ENCODE results near the gene TOPORS. TPM values are rescaled to one million over a fixed set of nuclear protein-coding genes. Genes with fewer than 3 reads are reported as not detected.

The TOPORS gene
- total and polyA plus RNA-seq, 9 donors = 15.1 to 31.8 (median 20.9) TPM

Other genes with a start within 250 kb of the TOPORS start
- gene ACO1, start 167.9 kb downstream of the TOPORS start, total RNA-seq = 10 to 100 TPM; 21.8 to 46.3 (median 30.5) TPM
- 100 to 1,000 TPM in 1 of 2 donors, 10 to 100 TPM in 1; 15.6 to 111 TPM for gene ACO1, start 167.9 kb downstream of the TOPORS start, polyA plus RNA-seq
- 1 to 10 TPM; 6.4 to 9.5 (median 7.1) TPM for gene RIGI, start 26.4 kb downstream of the TOPORS start, total RNA-seq
- 10 to 100 TPM in 1 of 2 donors, 1 to 10 TPM in 1; 5.4 to 16.7 TPM for gene RIGI, start 26.4 kb downstream of the TOPORS start, polyA plus RNA-seq
- gene SMIM27, start 259 bp downstream of the TOPORS start, total RNA-seq = 10 to 100 TPM in 1 of 7 donors, 1 to 10 TPM in 6; 4.8 to 16.3 (median 9.2) TPM
- gene SMIM27, start 259 bp downstream of the TOPORS start, polyA plus RNA-seq = 10 to 100 TPM in 1 of 2 donors, 1 to 10 TPM in 1; 8.3 to 10.8 TPM
- gene NDUFB6, start 20.6 kb upstream of the TOPORS start, total RNA-seq = 10 to 100 TPM; 31.9 to 42.5 (median 38.8) TPM
- 10 to 100 TPM; 19.6 to 30.3 TPM for gene NDUFB6, start 20.6 kb upstream of the TOPORS start, polyA plus RNA-seq
- gene TAF1L, start 83.1 kb upstream of the TOPORS start, total RNA-seq = under 1 TPM in 2 of 7 donors, not detected in 5; 0.05 TPM
- gene TAF1L, start 83.1 kb upstream of the TOPORS start, polyA plus RNA-seq = under 1 TPM in 1 of 2 donors, not detected in 1; 0.03 TPM
- gene TMEM215, start 231.0 kb upstream of the TOPORS start, total RNA-seq = under 1 TPM in 4 of 7 donors, not detected in 3; 0.05 to 0.69 (median 0.25) TPM
- gene TMEM215, start 231.0 kb upstream of the TOPORS start, polyA plus RNA-seq = under 1 TPM; 0.35 TPM